SHP77 treated with DMSO at 0.1 percent for 48 hours (cell line): Measurements from ENCODE around the gene IRX4.

Experiments
- DNase-seq: peaks from one replicate; lab custom pipeline; 2025; lab: John Stamatoyannopoulos, UW

The IRX4 gene

DNA sequence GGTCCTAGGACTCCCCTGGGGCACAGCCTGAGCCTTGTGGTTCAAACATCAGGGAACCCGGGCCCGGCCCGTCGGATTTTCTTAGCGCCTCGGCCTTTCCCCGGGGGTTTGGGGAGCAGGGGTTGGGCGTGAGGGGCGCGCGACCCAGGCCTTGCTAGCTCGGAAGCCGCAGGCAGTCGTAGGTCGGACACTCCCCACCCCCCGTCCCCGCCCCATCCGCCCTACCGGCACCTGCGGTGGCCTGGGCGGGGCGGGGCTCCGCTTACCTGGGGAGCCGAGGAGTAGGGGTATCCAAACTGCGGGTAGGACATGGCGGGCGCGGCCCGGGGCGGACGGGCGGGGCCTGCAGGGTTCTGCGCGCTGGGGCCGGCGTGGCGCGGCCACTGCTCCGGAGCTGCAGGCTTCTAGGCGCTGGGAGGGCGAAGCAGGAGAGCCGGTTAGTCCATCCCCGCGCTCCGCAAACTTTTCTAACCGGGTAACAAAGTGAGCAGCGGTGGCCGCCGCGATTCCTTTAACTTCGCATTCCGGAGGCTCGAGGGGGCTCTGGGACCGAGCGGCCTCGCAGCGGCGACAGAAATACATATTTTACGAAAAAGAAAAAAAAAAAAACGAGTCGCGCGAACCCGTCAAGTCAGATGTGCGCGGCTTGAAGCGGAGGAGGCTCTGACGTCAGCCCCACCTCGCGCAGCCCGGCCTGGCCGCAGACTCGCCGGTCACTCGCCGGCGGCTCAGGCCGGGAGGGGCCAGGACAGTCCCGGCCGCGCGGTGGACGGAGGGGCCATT is at the start of gene IRX4:
TSS of gene IRX4 (minus strand) at position 589 of the 783 bp plus-strand sequence. CDS start at position 311, 278 bp downstream.
- DNase-seq, result no peak

DNA sequence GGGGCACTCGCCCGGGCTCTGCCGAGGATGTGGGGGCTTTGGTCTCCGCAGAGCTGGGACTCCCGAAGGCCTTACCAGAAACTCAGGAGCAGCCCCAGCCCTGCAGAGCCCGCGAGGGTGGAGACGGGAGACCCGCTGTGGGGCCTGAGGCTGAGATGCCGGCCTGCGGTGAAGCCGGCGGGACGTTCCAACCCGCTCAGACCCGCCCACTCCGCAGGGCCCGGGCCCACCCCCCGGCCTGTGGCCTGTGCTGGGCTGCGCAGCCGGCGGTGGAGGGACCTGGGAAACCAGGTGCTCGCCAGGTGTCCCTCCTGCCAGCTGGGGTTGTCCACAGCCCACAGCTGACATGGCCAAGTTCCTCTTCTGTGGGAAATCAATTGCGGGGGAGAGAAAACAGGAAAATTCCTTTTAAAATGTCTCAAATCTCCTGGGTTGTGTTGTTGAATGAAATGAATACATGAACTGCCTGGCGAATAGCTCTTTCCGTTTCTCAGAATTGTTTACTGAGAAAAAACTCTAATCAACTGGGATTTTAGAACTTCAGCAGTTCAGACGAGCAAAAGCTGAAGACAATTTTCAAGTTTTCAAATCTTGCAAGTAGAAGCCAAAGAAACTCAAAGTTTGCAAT is 49.0 kb upstream of the IRX4 start:
- DNase-seq, result no peak

GRCh38 chr5:1930880-1931603 is 48.3 kb upstream of the IRX4 start:
- no peak for DNase-seq

GRCh38 chr5:1930501-1930879 is 47.8 kb upstream of the IRX4 start:
- no peak for DNase-seq

DNA sequence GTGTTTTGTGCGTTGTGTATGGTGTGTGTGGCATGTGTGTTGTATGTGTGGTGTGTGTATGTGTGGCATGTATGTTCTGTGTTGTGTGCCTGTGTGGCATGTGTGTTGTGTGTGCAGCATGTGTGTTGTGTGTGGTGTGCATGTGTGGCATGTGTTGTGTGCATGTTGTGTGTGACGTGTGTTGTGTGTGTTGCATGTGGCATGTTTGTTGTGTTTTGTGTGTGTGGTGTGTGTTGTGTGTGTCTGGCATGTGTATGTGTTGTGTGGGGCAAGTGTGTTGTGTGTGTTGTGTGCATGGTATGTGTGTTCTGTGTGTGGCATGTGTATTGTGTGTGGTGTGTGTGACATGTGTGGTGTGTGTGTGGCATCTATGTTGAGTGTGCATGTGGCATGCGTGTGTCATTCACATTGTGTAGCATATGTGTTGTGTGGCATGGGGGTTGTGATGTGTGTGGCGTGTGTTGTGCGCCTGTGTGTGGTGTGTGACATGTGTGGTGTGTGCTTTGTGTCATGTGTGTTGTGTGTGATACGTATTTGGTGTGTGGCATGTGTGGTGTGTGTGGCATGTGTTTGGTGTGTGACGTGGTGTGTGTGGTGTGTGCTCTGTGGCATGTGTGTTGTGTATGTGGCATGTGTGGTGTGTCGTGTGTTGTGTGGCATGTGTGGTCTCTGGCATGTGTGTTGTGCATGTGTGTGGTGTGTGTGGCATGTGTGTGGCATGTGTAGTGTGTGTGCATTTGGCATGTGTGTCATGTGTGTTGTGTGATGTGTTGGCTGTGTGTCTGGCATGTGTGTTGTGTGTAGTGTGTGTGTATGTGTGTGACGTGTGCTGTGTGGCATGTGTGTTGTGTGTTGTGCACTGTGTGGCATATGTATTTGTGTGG is 46.6 kb upstream of the IRX4 start:
- DNase-seq, result no peak

GRCh38 chr5:1926471-1927341 is 44.0 kb upstream of the IRX4 start:
- no peak for DNase-seq

DNA sequence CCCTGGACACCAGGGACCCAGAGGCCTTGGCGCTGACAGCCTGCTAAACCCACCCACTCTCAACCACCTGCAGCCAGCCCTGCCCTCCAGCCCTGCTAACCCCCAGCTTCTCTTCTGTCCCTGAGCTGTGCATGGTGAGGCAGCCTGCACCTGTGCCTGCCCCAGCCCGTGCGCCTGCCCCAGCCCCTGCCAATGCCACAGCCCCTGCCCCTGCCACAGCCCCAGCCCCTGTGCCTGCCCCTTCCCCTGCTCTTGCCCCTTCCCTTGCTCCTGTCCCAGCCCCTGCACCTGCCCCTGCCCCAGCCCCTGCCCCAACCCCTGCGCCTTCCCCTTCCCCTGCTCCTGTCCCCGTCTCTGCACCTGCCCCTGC is 43.3 kb upstream of the IRX4 start:
- no peak for DNase-seq

DNA sequence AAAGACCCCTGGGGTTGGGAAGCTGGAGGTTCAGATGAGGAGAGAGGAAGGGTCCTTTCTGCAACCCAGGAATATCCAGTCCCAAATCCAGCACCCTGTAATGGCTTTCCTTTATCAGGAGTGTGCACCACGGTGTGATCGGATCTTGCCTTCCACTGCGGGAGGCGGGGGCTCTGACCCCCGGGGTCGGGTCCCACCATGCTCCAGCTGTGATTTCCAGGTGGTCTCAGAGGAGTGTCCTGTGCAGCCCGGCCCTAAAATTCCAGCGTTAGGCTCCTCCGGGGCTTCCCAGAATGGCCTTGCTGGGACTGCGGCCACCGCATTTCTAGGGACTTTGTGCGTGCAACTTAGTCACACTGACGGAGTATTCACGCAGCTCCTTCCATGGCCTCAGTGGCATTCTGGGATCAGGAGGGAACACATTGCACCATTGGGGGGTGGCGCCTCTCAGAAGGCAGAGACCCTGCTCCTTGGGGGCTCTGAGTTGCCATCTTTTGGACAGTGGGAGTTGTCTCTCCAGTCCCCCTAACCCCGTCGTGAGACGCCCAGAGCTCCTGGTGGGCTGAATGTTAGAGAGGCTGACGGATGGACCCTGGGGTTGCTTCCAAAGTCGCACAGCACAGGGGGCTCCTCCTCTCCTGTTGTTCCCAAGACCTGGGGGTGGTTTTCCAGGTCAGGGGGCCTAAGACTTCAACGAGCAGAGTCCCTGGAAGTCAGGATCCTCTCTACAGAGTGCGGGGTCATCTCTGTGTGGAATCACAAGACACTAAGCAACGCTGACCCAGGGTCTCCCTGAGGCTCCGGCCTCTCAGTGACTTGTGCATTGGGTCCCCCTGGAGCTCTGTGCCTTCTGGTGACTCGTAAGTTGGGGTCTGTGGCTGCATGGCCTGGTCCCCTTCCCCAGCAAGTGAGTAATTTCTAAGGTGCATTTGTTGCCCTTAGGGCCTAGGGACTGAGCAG is 42.7 kb upstream of the IRX4 start:
- DNase-seq, result no peak

GRCh38 chr5:1923766-1924165 is 41.0 kb upstream of the IRX4 start:
- DNase-seq, result no peak

- DNase-seq, result no peak
Measured at GRCh38 chr5:1923341-1923740, 40.6 kb upstream of the IRX4 start.

- no peak for DNase-seq
Measured at GRCh38 chr5:1921711-1922110, 39.0 kb upstream of the IRX4 start.

- DNase-seq, result no peak
Measured at GRCh38 chr5:1919750-1920149, 37.0 kb upstream of the IRX4 start.

- DNase-seq, result no peak
Measured at GRCh38 chr5:1919209-1919566, 36.5 kb upstream of the IRX4 start.

- DNase-seq, result no peak
Measured at GRCh38 chr5:1918488-1919208, 35.9 kb upstream of the IRX4 start.

GRCh38 chr5:1917830-1918487 is 35.2 kb upstream of the IRX4 start:
- DNase-seq, result peak; percentile 49

DNA sequence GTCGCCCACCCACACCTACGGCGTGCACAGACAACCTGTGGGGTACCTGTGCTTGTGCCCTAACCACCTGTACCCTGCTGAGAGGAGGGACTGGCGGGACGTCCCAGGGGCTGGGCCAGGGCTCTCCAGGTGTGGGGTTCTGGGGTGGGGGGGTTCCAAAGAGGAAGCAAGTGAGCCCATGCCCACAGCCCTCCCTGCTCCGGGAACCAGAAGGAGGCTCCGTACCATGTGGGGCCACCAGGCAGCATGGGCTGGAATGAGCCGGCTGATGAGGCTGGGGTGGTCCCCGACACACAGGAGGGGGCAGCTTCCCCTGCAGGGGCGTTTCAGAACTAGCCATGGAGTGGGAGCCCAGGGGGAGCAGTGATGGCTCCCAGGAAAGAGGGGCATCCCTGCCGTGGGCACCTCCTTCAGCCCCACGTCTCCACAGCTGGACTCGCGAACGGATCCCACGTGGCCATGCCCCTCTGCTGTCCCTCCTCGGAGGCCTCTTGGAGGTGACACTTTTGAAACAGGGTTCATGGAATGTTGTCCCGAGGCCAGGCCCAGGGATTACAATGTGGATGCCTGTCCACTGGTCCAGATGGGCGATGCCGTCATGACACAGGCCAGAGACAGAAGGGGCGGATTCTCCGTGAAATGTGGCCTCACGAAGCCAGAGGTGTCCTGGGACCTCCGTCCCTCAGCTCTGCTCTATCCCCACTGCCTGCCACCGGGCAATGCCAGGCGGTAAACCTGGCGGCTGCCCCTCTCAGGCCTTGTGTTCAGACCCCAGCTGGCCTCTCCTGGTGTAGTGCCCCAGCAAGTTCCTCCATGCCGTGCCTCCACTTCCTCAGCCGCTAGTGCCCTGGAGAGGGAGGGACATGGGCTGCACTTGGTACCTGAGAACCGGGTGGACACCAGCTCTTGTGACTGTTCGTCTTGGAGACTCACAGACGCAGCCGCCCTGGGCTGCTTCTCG is 33.6 kb upstream of the IRX4 start:
- no peak for DNase-seq

DNA sequence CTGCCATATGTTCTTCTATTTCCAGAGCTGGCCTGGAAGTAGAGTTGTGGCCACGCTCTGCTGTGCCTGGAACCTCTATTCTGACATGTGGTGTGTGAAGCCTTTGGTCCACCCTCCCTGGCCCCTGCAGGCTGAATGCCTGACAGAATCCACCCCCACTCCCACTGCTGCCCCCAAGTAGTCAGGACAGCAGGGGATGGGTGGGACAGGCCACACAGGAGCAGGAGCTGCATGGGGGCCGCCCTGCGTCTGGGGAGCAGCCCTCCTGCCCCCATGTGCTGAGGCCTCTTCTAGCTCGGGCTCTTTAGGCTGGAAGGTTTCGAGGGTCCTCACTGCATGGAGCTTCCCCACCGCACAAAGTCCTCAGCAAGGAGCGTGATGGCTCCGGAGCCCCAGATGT is 32.6 kb upstream of the IRX4 start:
- no peak for DNase-seq

- no peak for DNase-seq
Measured at GRCh38 chr5:1914471-1914870, 31.7 kb upstream of the IRX4 start.
